HepG2 (cell line): ENCODE data around the gene SGMS1. TPM values are rescaled to one million over a fixed set of nuclear protein-coding genes. Genes with fewer than 3 reads are reported as not detected.

Experiments
- BCL3 ChIP-seq: sonication (generic); formaldehyde crosslinking; IDR thresholded peaks from 2 replicates; pipeline ENCODE4 v1.5.1; 2020; ENCODE audit warnings: mild to moderate bottlenecking, missing genetic modification reagents, moderate library complexity
- HNF1A ChIP-seq, 2 experiments: sonication (generic) in 1 of 2; formaldehyde crosslinking in 1 of 2; IDR thresholded peaks; 2 replicates each; pipeline versions ENCODE4 v1.4.0 to v1.6.1; 2016 to 2020; ENCODE audit warnings: borderline replicate concordance in 1 of 2, low read depth in 1 of 2, mild to moderate bottlenecking in 1 of 2, missing genetic modification reagents in 1 of 2
- MIER2 ChIP-seq: IDR thresholded peaks from 2 replicates; pipeline ENCODE4 v1.6.1; 2016; ENCODE audit warnings: missing biosample characterization, missing genetic modification reagents
- RBFOX2 ChIP-seq: fragments of 200-400 bp; formaldehyde crosslinking; IDR thresholded peaks from 2 replicates; pipeline ENCODE4 v1.6.1; 2017; ENCODE audit warnings: low read depth, mild to moderate bottlenecking, low read length
- SRSF4 ChIP-seq: fragments of 200-400 bp; formaldehyde crosslinking; IDR thresholded peaks from one replicate; pipeline ENCODE4 v1.6.1; 2018; ENCODE audit warnings: mild to moderate bottlenecking, low read depth, low read length, moderate library complexity; ENCODE audit not compliant: poor library complexity, severe bottlenecking
- SUZ12 ChIP-seq: fragments of 150-350 bp; IDR thresholded peaks from 2 replicates; pipeline ENCODE4 v1.6.1; 2014; ENCODE audit warnings: low read depth, low read length
- TOE1 ChIP-seq: sonication (generic); formaldehyde crosslinking; IDR thresholded peaks from 2 replicates; pipeline ENCODE4 v1.4.0; 2020; ENCODE audit warnings: mild to moderate bottlenecking, missing genetic modification reagents
- ZBTB21 ChIP-seq: sonication (generic); formaldehyde crosslinking; IDR thresholded peaks from 2 replicates; pipeline ENCODE4 v1.4.0; 2020; ENCODE audit warnings: missing genetic modification reagents
- ZC3H4 ChIP-seq: sonication (generic); formaldehyde crosslinking; IDR thresholded peaks from 2 replicates; pipeline ENCODE4 v1.4.0; 2020; ENCODE audit warnings: missing genetic modification reagents, borderline replicate concordance
- polyA plus RNA-seq, 8 experiments: library from polyadenylated mRNA; depleted of rRNA in 3 of 8; stranded (reverse) in 7 of 8; unstranded in 1 of 8; fragments of >200 nt; fragmentation: Illumina TruSeq in 4 of 8; extraction: Trizol in 4 of 8; gene quantifications; 2 replicates each; pipeline versions ENCODE4 v1.2.1 to v1.2.3, GENCODE V29; 2011 to 2016; ENCODE audit warnings: low read depth in 4 of 8, missing spikeins in 1 of 8, mixed read lengths in 1 of 8; ENCODE audit not compliant: insufficient read depth in 1 of 8
- total RNA-seq, 5 experiments: library from RNA; depleted of rRNA; stranded (reverse); fragments of >200 nt; fragmentation: Illumina TruSeq; extraction: Trizol; gene quantifications; 2 replicates each; pipeline ENCODE4 v1.2.3, GENCODE V29; 2016; ENCODE audit warnings: low read depth in 1 of 5
- TF ChIP-seq, protein P1 (sequence below): sonication (generic); formaldehyde crosslinking; IDR thresholded peaks from 2 replicates; pipeline ENCODE4 v1.8.1; 2023; ENCODE audit warnings: mild to moderate bottlenecking, missing genetic modification reagents
- TF ChIP-seq, protein P2 (sequence below): sonication (generic); formaldehyde crosslinking; IDR thresholded peaks from 2 replicates; pipeline ENCODE4 v1.5.1; 2020; ENCODE audit warnings: mild to moderate bottlenecking, missing genetic modification reagents, borderline replicate concordance
- TF ChIP-seq, protein P3 (sequence below): sonication (generic); formaldehyde crosslinking; IDR thresholded peaks from 2 replicates; pipeline ENCODE4 v1.4.0; 2020; ENCODE audit warnings: missing genetic modification reagents, mild to moderate bottlenecking, borderline replicate concordance
- TF ChIP-seq, protein P4 (sequence below): sonication (generic); formaldehyde crosslinking; IDR thresholded peaks from 2 replicates; pipeline ENCODE4 v1.4.0; 2020; ENCODE audit warnings: mild to moderate bottlenecking, missing genetic modification reagents

The SGMS1 gene
- total and polyA plus RNA-seq, 2 of the 13 experiments (the other 11 are each of a cell fraction or from before 2014, with no cell fraction given), result 6.5 to 15.1 TPM

DNA sequence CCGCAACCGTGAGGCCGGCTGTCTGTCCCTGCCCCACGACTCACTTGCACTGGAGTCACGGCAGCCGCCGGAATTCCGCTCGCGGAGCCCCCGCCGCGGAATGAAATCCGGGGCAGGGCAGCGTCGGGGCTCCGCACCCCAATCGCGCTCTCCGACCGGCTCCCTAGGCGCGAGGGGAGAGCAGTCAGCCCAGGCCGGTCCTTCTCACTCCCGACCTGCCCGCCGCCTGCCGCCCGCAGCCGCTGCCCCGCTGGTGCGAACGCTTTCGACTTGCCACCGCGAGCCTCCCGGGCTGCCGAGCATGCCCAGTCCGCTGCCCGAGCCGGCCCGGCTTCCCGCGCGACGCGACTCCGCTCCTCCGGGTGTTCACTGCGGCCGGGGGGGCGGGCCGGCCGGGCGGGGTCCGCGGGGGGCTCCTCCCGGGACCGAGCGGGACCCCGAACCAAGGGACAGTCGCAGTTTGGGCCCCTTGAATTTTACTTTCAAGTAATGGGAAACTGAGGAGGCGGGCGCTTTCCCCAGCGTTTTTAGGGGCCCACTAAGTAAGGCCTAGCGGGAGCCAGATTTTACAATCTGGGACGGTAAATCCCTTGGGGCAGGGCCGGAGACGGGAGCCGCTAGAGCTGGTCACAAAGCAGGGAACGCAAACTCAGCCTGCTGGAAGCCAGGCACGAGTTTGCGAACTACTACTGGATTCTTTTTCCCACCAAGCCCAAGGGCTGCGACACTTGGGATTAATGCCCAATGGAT is at the start of gene SGMS1 (continued):
- TF ChIP-seq, protein P1, sequence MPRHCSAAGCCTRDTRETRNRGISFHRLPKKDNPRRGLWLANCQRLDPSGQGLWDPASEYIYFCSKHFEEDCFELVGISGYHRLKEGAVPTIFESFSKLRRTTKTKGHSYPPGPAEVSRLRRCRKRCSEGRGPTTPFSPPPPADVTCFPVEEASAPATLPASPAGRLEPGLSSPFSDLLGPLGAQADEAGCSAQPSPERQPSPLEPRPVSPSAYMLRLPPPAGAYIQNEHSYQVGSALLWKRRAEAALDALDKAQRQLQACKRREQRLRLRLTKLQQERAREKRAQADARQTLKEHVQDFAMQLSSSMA (CRISPR knock-in tag), result no peak
- TF ChIP-seq, protein P2, sequence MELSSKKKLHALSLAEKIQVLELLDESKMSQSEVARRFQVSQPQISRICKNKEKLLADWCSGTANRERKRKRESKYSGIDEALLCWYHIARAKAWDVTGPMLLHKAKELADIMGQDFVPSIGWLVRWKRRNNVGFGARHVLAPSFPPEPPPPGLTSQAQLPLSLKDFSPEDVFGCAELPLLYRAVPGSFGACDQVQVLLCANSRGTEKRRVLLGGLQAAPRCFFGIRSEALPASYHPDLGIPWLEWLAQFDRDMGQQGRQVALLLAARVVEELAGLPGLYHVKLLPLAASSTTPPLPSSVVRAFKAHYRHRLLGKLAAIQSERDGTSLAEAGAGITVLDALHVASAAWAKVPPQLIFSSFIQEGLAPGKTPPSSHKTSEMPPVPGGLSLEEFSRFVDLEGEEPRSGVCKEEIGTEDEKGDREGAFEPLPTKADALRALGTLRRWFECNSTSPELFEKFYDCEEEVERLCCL (CRISPR knock-in tag), result peak; percentile 62; the same call in 1 of the 2 replicates
- TF ChIP-seq TOE1 (CRISPR knock-in tag), result no peak
- TF ChIP-seq RBFOX2, result peak; percentile 77
- TF ChIP-seq HNF1A (IDR thresholded peaks at IDR 0.05; ENCODE audit: low read depth), result no peak
- TF ChIP-seq HNF1A (CRISPR knock-in tag; IDR thresholded peaks at IDR 0.05; ENCODE audit: borderline replicate concordance), result 0 out of 2 replicates have a peak, but pooled peaks have one; percentile 21
- TF ChIP-seq, protein P3, sequence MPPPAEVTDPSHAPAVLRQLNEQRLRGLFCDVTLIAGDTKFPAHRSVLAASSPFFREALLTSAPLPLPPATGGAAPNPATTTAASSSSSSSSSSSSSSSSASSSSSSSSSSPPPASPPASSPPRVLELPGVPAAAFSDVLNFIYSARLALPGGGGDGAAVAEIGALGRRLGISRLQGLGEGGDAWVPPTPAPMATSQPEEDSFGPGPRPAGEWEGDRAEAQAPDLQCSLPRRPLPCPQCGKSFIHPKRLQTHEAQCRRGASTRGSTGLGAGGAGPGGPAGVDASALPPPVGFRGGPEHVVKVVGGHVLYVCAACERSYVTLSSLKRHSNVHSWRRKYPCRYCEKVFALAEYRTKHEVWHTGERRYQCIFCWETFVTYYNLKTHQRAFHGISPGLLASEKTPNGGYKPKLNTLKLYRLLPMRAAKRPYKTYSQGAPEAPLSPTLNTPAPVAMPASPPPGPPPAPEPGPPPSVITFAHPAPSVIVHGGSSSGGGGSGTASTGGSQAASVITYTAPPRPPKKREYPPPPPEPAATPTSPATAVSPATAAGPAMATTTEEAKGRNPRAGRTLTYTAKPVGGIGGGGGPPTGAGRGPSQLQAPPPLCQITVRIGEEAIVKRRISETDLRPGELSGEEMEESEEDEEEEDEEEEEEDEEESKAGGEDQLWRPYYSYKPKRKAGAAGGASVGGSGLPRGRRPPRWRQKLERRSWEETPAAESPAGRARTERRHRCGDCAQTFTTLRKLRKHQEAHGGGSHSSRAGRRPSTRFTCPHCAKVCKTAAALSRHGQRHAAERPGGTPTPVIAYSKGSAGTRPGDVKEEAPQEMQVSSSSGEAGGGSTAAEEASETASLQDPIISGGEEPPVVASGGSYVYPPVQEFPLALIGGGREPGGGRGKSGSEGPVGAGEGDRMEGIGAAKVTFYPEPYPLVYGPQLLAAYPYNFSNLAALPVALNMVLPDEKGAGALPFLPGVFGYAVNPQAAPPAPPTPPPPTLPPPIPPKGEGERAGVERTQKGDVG (CRISPR knock-in tag), result no peak
- TF ChIP-seq SRSF4, result no peak
- TF ChIP-seq SUZ12, result no peak
- TF ChIP-seq ZBTB21, result no peak
- TF ChIP-seq, protein P4, sequence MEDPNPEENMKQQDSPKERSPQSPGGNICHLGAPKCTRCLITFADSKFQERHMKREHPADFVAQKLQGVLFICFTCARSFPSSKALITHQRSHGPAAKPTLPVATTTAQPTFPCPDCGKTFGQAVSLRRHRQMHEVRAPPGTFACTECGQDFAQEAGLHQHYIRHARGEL (CRISPR knock-in tag), result no peak
- no peak for TF ChIP-seq BCL3 (CRISPR knock-in tag)
- TF ChIP-seq MIER2 (CRISPR knock-in tag), result no peak
- TF ChIP-seq ZC3H4, result no peak
